HL-60/S4 treated with phorbol 12-myristate 13-acetate at 8.2 ng/mL for 4 days and 3 days (cell line): ENCODE measurements around the gene NKD1.

Source experiments
- in situ Hi-C: fragments of 300-500 bp; cut with MboI; formaldehyde crosslinking; loops from 2 replicates; pipeline ENCODE4 v1.15.0; 2022; ENCODE audit warnings: low sequenced_read_pairs

NKD1 gene

DNA sequence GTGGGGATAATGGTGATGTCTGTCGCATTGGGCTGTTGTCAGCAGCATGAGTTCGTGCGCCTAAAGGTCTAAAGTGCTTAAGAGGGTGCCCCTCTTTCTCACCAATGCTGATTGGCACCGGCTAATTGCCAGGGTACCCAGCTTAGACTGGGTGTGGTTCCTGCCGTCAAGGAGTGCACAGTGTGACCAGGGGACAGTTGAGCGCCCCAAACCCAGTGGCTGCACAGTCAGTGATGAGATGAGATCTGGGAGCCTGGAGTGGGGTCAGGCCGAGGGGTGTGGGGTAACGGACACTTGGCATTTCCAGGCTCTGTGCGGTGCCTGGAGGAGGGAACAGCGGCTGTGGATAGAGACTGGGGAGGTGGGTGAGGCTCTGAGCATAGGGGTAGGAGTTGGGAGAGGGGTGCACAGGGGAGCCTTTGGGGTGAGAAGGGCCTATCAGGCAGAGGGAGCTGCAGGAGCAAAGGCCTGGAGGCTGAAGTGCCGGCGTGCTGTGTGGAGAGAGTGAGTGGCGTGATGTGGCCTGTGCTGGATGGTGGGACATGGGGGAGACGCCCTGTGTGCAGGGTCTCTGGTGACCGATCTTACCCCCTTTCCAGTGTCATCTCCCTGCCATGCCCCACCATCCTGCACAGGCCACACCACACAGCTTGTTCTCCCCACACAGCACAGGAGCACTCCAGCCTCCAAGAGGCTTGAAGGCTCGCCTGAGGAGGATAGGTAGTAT lies 74.6 kb downstream of the NKD1 start:
- in situ Hi-C loops: no loop called here

DNA sequence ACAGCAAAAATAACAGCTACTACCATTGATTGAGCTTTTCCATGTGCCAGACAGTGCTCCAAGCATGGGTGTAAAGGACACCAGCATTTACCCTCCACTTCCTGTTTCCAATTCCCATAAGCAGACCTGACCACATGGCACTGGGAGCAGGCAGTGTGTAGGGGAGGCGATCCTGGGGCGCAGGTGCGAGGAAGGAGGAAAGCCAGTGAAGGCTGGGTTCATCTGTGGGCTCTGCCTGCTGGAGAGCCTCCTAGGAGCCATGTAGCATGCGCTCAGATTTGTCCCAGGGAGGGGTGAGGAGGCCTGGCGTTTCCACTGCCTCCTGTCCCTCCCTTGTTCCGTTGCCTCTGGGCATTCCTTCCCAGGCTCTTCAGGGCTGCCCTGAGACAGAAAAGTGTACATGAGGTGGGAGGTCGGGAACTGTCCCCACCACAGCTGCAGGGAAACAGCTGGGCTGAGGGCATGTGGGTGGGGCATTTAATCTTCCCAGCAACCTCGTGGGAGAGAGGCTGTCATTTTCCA lies 76.3 kb downstream of the NKD1 start:
- in situ Hi-C loops: no loop called here

DNA sequence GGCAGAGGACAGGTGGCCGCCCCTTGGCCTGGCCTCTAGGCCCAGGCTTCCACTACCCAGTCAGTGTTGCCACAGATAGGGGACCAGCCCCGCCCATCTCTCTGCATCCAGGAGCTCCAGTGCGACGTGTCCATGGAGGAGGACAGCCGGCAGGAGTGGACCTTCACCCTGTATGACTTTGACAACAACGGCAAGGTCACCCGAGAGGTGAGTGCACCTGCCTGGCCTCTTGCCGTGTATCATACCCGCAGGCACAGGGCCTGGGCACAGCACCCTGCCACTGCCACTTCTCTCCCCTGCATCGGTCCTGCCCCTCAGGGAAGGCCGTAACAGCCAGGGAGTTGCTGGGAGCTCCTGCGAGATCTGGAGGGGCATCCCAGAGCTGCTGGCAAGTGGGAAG lies 77.2 kb downstream of the NKD1 start:
- in situ Hi-C loops: no loop called here

DNA sequence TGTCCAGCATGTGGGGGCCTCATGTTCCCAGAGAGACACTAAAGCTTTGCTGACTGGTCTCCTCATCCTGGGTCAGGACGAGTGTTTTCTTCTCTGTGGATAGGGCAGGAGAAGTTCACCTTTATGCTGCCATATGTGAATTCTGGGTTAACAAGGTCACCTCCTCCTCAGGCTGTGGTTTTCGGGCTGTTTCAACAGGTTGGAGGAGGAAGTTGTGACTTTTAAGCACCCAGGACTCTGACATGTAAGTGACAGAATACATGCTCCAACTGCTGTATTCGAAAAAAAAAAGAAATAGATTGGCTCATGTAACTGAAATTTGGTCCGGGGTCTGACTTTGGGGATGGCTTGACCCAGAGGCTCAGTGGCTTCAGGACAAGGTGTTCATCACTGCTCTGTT lies 78.7 kb downstream of the NKD1 start:
- in situ Hi-C loops: no loop called here

DNA sequence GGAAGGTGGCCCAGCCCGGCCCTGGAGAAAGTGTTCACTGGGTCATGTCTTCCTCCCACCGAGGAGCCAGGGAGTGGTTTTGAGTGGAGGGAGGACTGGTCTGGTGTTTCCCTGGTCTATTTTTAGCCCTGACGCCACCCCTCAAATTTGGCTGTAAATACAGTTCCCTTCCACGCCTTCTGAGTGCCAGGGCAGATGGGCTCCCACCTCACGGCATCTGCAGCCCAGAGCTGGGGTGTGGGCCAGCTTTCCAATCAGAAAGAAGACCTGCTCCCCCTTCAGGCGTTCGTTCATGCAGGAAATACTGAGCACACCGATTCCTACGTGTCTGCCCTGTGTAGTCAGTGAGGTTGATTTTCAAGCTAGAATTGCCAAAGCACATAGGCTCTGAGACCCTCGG lies 79.2 kb downstream of the NKD1 start:
- in situ Hi-C loops: no loop called here

DNA sequence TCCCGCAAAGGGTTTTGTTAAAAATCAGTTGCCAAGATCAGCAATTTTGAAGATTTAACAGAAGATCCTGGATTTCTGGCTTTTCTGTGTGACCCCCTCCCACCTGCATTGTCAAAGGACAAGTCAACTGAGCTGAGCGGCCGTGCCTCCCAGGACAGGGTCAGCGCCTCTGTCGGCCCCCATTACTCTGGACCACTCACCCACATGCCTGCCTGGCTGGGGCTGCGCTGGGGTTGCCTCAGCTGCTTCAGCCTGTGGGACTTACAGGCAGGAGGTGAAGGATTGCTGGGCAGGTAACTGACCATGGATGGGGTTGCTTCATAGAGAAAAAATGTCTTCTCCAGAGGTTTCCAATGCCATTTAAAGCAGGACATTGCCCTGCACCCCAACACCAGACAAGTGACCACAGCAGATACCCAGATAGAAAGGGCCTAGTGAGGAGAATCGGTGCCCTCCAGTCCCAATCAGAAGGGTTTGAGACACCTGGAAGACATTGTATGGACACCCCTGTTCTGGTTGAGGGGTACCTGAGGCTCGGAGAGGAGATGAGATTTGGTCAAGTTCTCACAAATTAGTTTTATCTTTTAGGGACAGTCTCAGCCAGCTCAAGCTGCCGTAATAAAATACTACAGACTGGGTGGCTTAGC lies 80.1 kb downstream of the NKD1 start:
- in situ Hi-C loops: no loop called here

DNA sequence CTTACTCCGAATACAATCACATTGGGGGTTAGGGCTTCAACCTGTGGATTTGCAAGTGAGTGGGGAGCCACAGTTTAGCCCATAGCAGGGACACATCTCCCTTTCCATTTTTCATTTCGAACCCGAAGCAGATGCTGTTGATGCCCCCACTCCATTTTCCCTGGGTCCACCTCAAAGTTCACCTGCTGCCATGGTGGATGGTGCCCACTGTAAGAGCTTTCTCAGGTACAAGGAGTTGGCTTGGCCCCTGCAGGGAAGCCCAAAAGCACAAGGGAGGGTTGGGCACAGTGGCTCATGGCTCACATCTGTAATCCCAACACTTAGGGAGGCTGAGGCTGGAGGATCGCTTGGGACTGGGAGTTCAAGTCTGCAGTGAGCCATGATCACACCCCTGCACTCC lies 81.1 kb downstream of the NKD1 start:
- in situ Hi-C loops: no loop called here

DNA sequence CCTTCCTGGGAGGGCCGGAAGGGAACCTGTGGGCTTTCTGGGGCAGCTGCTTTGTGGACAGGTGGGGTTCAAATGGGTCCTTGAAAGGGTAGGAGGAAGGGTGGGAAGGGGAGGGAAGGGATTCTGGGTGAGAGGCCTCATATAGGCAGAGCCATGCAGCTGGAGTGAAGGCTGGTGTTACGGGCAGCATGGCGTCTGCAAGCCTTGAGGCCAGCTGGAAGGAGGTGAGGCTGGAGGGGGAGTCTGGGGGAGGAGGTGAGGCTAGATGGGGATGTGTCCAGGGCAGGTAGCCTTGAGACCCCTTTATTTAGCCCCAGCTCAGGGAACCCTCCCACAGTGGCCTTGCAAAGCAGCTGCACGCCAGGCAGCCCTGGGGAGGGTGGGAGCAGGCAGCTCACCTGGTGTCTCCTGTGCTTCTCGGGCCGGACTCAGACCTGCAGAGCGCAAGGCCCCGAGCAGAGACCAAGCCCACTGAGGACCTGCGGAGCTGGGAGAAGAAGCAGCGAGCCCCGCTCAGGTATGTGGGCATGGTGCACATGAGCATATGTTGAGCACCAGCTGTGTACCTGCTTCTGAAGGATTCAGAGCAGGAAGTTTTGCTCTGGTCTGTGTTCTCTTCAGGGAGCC lies 82.3 kb downstream of the NKD1 start:
- in situ Hi-C loops: no loop called here

DNA sequence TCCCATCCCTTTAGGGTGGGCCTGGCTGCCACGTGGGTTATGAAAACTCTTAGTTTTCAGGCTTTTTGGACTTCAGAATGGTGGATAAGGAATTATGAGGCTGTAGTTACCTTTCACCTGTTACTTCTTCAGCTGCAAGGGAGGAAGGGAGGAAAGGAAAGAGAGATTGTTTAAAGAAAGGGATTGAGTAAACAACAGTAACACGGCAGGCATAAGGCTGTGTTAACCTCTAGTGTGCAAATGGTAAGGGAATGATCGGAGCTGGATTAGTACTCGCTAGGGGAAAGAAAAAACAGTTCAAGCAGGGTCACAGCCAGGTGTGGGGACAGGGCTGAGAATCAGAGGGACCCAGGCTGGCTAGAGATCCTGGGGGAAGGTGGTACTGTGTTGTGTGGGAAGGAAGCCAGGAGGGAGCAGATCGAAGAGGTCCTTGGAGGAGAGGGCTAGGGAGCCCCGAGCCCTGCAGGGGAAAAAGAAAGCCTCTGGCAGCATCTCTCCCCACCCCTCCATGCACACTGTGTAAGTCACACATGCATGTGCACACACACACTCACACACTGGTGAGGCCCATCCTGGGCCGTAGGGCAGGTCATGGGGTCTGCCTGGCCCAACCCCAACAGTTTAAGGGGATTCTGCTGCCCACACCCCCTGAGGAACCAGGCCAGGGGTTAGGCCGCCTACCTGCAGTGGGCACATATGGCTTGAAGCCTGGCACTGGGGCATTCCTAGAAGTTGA lies 83.2 kb downstream of the NKD1 start:
- in situ Hi-C loops: no loop called here

DNA sequence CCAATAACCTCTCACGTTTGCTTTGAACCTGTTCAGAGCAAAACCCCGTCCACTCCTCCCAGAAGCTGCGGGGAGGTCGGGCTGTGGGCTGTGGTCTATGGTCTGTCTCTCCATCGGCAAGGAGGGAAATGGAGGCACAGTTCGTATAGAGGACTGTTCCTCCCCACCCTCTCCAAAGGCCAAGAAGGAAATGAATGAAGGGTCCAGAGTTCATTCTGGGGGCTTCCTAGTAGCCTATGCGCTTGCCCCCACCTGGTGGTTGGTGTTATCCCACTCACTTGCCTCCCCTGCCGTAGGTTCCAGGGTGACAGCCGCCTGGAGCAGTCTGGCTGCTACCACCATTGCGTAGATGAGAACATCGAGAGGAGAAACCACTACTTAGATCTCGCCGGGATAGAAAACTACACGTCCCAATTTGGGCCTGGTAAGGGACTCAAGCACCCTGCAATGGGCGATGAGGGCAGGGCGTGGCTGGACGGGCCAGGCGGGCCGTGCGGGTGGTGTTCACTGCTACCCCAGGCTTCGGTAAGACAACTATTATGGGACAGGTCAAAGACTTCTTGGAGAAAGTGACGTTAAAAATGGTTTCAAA lies 83.9 kb downstream of the NKD1 start:
- in situ Hi-C loops: no loop called here

DNA sequence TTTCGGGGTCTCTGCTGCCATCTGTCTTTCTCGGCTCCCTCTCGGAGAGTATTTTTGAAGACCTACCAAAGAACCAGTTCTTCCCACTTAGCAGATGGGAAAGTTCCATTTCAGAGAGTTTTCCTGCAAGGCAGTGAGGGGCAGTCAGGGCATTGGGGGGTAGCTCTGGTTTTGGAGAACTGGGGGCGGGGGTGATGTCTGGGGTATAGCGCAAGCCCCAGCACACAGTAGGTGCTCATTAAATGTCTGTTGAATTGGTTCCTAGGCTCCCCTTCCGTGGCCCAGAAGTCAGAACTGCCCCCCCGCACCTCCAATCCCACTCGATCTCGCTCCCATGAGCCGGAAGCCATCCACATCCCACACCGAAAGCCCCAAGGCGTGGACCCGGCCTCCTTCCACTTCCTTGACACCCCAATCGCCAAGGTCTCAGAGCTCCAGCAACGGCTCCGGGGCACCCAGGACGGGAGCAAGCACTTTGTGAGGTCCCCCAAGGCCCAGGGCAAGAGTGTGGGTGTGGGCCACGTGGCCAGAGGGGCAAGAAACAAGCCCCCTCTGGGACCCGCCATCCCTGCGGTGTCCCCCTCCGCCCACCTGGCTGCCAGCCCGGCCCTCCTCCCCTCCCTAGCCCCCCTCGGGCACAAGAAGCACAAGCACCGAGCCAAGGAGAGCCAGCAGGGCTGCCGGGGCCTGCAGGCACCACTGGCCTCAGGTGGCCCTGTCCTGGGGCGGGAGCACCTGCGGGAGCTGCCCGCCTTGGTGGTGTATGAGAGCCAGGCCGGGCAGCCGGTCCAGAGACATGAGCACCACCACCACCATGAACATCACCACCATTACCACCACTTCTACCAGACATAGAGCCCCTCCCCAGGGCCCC lies 85.0 kb downstream of the NKD1 start:
- in situ Hi-C loops: no loop called here

DNA sequence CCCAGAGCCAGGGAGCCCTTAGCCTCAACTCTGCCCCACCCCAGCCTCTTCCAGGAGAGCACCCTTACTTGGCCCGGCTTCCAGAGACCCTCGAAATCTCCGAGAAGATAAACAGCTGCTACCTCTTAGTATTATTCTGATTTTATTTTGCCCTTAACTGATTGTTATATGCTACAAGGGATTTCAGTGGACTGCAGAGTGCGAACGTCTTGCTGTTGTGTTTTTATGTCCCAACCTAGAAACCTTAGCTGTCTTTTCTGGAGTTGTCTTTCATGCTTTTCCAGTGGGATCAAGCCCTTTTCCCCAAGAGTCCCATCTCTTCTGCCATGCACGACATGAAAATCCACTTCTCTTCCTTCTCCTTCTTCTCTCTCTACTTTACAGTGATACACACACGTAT lies 85.9 kb downstream of the NKD1 start:
- in situ Hi-C loops: no loop called here

DNA sequence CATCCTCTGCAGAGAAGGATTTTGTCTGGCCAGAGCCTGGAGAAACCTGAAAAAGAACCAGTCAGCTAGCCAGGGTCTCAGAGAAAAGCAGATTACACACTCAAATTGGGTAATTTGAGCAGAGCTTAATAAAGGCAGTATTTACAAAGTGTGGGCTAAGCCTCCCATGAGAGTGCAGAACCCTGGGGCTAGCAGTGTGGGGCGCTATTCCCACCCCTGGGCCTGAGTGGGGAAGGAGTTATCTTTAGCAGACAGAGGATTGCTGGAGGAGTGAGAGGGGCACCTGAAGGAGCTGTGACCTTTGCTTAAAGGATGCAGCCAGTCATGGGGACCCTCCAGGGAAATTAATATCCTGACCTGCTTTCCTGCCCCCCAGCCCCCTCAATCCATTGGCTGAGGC lies 86.8 kb downstream of the NKD1 start:
- in situ Hi-C loops: no loop called here

DNA sequence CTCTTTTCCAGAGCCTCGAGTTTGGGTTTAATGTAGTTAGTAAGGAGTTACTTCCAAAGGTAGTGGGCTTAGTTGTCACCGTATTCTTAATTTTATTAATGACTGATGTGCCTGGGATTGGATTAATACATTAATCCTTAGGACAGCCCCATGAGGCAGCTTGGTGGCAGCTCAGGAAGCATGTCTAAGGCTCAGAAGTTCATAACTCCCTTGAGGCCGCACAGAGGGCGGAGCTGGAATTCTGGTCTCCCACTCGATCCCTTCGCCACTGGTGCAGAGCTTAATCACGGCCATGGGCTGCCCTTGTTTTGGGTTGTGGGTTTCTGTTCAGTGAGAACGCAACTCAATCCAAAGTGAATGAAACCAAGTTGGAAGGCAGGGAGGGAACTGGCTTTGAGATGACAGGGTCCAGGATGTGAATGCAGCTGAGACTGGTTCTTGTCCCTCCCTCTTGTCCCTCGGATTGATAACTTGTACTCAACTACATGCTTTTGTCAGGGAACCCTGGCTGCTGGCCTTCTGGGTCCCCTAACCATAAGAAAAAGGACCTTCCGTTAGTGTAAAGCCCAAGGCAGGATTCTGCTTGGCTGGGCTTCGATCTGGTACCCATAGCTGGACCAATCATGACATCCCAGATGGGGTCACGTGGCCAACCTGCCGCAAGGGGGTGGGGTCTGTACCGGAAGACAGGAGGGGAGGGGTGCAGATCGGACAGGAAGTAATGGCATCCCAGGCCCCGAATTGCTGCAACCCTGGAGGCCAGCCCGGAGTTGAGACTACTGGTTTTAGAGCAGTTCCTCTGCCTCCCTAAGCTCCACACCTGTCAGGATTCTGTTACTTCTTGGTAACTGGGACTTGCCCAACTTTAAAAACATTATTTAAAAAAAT lies 87.6 kb downstream of the NKD1 start:
- in situ Hi-C loops: no loop called here

DNA sequence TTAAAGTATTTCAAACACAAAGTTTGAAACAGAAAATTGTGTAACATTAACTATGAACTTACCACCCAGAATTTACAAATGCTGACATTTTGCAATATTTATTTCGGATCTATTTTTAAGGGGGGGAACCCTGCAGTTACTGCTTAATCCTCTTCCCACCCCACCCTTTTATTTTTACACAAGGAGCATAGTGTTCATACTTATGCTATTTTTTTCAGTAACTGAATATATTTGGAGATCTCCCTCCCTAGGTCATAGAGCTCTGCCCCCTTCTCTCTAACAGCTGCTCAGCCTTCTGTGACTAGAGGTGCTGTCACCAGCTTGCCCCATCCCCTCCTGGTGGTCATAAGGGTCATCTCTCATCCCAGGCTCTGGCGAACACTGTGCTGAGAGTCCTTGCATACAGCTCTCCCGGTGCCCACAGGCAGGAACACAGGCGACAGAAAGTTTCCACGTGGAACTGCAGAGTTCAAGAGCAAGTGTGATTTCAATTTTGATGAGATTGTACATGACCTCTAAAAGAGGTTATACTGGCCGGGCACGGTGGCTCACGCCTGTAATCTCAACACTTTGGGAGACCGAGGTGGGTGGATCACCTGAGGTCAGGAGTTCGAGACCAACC lies 88.7 kb downstream of the NKD1 start:
- in situ Hi-C loops: no loop called here

DNA sequence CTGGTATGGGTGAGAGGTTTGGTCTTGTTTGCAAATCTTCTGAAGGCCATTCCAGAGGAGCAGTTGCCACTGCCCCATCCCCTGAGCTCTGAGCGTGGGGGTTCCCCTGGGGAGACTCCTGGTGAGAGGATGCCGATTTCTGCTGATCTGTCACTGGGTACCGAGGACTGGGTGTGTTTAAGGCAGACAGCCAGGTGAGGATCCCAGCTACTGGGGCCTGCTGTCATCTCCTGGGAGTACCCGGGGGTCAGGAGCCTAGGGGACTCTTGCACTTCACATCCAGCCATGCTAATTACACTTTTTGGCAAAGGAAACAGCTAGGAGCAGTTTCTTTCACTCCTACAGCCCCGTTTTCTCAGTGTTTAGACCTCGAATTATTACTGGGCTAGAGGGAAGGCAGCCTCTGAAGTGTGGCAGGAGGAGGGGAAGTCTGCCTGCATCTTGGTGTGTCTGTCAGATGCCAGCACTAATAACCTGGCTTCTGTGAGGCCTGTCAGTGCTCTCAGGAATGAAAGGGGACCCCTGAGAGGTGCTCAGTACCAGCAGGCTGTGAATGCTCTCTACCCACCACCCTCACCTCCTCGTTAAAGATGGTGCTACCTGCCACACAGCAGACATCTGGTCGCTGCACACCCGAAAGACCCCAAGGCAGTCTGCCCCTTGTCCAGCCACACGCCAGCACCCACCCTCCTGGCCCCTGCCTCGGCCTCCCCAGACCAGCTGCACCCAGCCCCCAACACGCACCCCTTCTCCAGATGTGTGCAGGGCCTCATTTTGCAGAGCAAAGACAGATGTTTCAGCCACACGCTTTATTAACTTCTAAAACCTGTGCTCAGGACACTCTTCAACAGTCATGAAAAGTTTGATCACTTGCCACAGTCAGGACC lies 89.8 kb downstream of the NKD1 start:
- in situ Hi-C loops: no loop called here

DNA sequence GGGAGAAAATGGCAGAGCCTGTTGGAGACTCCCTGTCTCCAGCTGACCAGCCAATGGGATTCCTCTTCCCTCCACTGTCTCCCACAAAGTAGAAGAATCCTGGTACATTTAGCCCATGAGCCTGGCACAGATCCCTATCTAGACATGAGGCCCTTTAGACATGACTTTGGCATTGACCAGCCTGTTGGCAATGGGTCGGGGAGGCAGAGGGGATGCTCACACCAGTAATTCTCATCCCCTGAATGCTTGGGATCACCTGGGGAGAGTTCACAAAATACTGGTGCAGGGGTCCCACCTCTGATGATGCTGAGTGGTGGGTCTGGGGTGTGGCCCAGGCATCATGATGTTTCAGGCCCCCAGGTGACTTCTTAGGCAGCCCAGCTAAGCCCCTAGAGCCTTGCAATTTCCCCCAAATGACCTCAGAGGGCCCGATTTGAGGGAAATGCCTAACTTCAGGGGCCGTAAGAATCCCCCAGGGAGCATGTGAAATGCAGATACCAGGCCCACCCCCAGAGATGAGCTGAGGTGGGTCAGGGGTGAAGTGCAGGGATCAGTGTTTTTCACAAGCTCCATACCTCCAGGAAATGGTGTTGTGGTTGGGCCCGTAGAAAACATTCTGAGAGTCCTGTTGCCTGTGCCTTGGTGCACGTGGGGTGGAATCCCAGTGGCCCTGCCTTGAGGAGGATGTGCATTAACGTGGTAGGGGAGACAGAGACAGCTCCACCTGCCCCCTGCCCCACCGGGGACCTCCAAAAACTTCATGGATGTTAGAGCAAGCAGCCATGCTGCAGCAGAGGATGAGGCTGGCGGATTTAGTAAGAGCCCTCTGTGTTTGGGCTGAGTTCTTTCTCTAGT lies 90.8 kb downstream of the NKD1 start:
- in situ Hi-C loops: no loop called here
